Right lobe of liver (tissue), 4 donors: ENCODE data around the gene ADAM10.

Experiments used
- CTCF ChIP-seq, 4 donors: fragments of 200-600 bp in 3 of 4; fragments of 450-650 bp in 1 of 4; IDR thresholded peaks; one replicate each; pipeline versions ENCODE4 v1.5.1 to v1.8.0; 2016 to 2022; ENCODE audit warnings: antibody characterized with exemption in 4 of 4, mild to moderate bottlenecking in 2 of 4
- POLR2A ChIP-seq: fragments of 450-650 bp; IDR thresholded peaks from one replicate; pipeline ENCODE4 v1.6.1; 2017; ENCODE audit warnings: antibody characterized with exemption, mild to moderate bottlenecking
- donor health status: DM: no; HTN: no; CAD: no.
- donor health status: DM: no; HTN: no; CAD: no.
- donor health status: DM: no; HTN: yes; CAD: no.

- TF ChIP-seq CTCF (IDR thresholded peaks at IDR 0.05) (no peak), POLR2A (no peak)
Observed at GRCh38 chr15:58678683-58679082, 70.8 kb downstream of the ADAM10 start.
